Measurements from ENCODE around the gene OR6Y1.

The OR6Y1 gene

GRCh38 chr1:158554352-158554751 lies at the start of gene OR6Y1:
Gene OR6Y1, minus strand, starts transcription at chr1:158554405. Its CDS starts 6,300 bp downstream, at chr1:158548105.
- Histone ChIP-seq H3K27me3 (no peaks in the 10 kb centered on the region), H3K9me3 (no peaks in the 10 kb centered on the region), H3K4me3 (ENCODE audit: low read depth in 1 of 2, low read length in 1 of 2) (no peak within 1 kb of the TSS), H3K36me3 (no peaks in the 10 kb centered on the region), H3K27ac (no peak within 1 kb of the TSS), H3K4me1 (ENCODE audit: control insufficient read depth in 1 of 2, insufficient read depth in 1 of 2, low read depth in 1 of 2, low read length in 1 of 2) (no peaks in the 10 kb centered on the region)
- TF ChIP-seq, protein P1, sequence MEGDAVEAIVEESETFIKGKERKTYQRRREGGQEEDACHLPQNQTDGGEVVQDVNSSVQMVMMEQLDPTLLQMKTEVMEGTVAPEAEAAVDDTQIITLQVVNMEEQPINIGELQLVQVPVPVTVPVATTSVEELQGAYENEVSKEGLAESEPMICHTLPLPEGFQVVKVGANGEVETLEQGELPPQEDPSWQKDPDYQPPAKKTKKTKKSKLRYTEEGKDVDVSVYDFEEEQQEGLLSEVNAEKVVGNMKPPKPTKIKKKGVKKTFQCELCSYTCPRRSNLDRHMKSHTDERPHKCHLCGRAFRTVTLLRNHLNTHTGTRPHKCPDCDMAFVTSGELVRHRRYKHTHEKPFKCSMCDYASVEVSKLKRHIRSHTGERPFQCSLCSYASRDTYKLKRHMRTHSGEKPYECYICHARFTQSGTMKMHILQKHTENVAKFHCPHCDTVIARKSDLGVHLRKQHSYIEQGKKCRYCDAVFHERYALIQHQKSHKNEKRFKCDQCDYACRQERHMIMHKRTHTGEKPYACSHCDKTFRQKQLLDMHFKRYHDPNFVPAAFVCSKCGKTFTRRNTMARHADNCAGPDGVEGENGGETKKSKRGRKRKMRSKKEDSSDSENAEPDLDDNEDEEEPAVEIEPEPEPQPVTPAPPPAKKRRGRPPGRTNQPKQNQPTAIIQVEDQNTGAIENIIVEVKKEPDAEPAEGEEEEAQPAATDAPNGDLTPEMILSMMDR (IDR thresholded peaks at IDR 0.05): no peak

- Histone ChIP-seq H3K36me3 (no peaks in the 10 kb centered on the region), H3K4me1 (ENCODE audit: control insufficient read depth in 1 of 2, insufficient read depth in 1 of 2, low read depth in 1 of 2, low read length in 1 of 2) (no peaks in the 10 kb centered on the region), H3K9me3 (peaks cover 7% of the 10 kb centered on the region), H3K4me3 (ENCODE audit: low read depth in 1 of 2, low read length in 1 of 2) (no peak overlapping the region), H3K27ac (no peak overlapping the region), H3K27me3 (no peaks in the 10 kb centered on the region)
- TF ChIP-seq, protein P1 (IDR thresholded peaks at IDR 0.05): no peak
Measured at GRCh38 chr1:158600735-158601134, 46.5 kb upstream of the OR6Y1 start.

DNA sequence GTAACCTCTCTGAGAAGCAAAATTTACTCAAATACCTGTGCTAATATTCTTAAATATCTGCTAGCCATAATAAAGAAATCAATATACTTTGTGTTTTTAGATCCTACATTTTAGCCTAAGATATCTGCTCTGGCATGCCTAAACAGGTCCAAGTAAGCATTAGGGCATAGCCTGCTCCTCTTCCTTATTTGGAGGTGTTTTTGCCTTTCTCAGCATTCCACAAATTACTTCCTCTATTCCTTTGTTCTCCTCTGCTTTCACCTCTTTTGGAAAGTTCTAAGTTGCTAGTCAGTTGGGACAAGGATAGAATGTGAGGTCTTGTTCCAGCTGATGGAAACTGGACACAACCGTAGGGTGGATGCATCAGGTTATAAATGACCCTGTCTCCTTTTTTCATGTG lies 32.7 kb upstream of the OR6Y1 start:
- Histone ChIP-seq H3K9me3 (peaks cover 9% of the 10 kb centered on the region), H3K27me3 (no peaks in the 10 kb centered on the region), H3K4me1 (ENCODE audit: control insufficient read depth in 1 of 2, insufficient read depth in 1 of 2, low read depth in 1 of 2, low read length in 1 of 2) (no peaks in the 10 kb centered on the region), H3K27ac (no peak overlapping the region), H3K4me3 (ENCODE audit: low read depth in 1 of 2, low read length in 1 of 2) (no peak overlapping the region), H3K36me3 (no peaks in the 10 kb centered on the region)
- TF ChIP-seq, protein P1 (IDR thresholded peaks at IDR 0.05): no peak

DNA sequence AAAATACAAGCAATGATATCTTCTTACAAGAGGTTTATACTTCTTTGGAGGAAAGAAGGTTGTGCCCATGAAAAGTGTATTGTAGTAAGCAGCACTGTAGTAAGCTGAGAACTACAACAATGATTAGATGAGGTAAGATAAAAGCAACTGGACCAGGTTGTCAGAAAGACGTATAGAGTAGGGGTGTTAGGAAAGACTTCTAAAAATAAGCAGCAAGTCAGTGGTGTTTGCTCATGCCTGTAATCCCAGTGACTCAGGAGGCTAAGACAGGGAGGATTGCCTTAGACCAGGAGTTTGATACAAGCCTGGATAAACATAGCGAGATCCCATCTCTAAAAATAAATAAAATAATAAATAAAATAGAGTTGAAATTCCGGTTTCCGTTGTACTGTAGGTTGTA lies 29.8 kb upstream of the OR6Y1 start:
- TF ChIP-seq, protein P1 (IDR thresholded peaks at IDR 0.05): no peak
- Histone ChIP-seq H3K4me1 (ENCODE audit: control insufficient read depth in 1 of 2, insufficient read depth in 1 of 2, low read depth in 1 of 2, low read length in 1 of 2) (no peaks in the 10 kb centered on the region), H3K36me3 (no peaks in the 10 kb centered on the region), H3K27me3 (no peaks in the 10 kb centered on the region), H3K9me3 (peaks cover 9% of the 10 kb centered on the region), H3K27ac (no peak overlapping the region), H3K4me3 (ENCODE audit: low read depth in 1 of 2, low read length in 1 of 2) (no peak overlapping the region)

DNA sequence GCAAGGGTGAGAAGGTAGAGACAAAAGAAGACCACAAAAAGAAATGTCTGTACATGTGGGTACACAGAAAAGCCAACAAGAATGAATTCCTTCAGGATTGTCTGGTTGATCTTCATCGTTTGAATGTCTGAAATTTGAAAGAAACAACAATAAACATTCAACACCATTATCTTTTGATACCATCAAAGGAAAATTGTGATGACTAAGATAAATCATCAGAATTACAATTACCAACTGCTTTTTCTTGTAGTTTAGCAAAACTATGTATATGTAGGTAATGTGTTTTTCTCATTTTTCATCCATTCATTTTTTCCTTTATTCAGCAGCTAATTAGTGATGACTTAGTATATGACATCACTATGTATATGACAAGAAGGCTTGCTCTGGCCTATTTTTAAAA lies 25.5 kb upstream of the OR6Y1 start, which contains the start of gene OR10X1:
Gene OR10X1 (minus strand): TSS at position 167 of the 400 bp plus-strand sequence. CDS start 0 bp downstream, at position 167.
- Histone ChIP-seq H3K27ac (no peak within 1 kb of the TSS), H3K36me3 (no peaks in the 10 kb centered on the region), H3K9me3 (no peaks in the 10 kb centered on the region), H3K4me3 (ENCODE audit: low read depth in 1 of 2, low read length in 1 of 2) (no peak within 1 kb of the TSS), H3K4me1 (ENCODE audit: control insufficient read depth in 1 of 2, insufficient read depth in 1 of 2, low read depth in 1 of 2, low read length in 1 of 2) (no peaks in the 10 kb centered on the region), H3K27me3 (no peaks in the 10 kb centered on the region)
- TF ChIP-seq, protein P1 (IDR thresholded peaks at IDR 0.05): no peak

DNA sequence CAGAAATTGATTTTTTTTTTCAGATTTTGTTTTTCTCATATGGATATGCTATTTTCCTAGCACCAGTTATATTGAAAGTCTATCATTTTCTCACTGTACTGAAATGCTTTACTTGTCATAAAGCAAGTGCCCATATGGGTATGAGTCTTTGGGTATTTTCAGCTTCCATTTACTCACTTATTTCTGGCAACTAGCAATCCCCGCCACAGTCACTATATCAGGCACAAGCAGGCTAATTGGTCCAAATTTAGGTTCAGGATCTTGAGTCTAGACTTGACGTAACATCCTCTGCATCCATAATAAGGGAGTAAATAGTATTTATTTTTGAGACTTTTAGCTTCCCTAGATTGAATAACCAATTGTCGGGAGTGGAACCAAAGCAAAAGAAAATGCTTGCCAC lies 23.4 kb upstream of the OR6Y1 start:
- no peak overlapping the region for H3K4me3 ChIP-seq (ENCODE audit: low read depth in 1 of 2, low read length in 1 of 2)
- H3K4me1 ChIP-seq (ENCODE audit: control insufficient read depth in 1 of 2, insufficient read depth in 1 of 2, low read depth in 1 of 2, low read length in 1 of 2): no peaks in the 10 kb centered on the region
- H3K9me3 ChIP-seq: no peaks in the 10 kb centered on the region
- no peaks in the 10 kb centered on the region for H3K36me3 ChIP-seq
- no peak overlapping the region for H3K27ac ChIP-seq
- TF ChIP-seq, protein P1 (IDR thresholded peaks at IDR 0.05): no peak
- no peaks in the 10 kb centered on the region for H3K27me3 ChIP-seq

All from neutrophil (primary cell).